SHP77 treated with DMSO at 0.1 percent for 48 hours (cell line): ENCODE data around the gene FLRT1.

ENCODE experiments used
- DNase-seq: peaks from one replicate; lab custom pipeline; 2025; lab: John Stamatoyannopoulos, UW

FLRT1 gene

GRCh38 chr11:64065712-64066111 is 30.0 kb downstream of the FLRT1 start:
- no peak for DNase-seq

GRCh38 chr11:64067230-64067993 is 31.7 kb downstream of the FLRT1 start:
- DNase-seq: no peak

GRCh38 chr11:64068705-64069400 is 33.1 kb downstream of the FLRT1 start:
- DNase-seq: no peak

DNA sequence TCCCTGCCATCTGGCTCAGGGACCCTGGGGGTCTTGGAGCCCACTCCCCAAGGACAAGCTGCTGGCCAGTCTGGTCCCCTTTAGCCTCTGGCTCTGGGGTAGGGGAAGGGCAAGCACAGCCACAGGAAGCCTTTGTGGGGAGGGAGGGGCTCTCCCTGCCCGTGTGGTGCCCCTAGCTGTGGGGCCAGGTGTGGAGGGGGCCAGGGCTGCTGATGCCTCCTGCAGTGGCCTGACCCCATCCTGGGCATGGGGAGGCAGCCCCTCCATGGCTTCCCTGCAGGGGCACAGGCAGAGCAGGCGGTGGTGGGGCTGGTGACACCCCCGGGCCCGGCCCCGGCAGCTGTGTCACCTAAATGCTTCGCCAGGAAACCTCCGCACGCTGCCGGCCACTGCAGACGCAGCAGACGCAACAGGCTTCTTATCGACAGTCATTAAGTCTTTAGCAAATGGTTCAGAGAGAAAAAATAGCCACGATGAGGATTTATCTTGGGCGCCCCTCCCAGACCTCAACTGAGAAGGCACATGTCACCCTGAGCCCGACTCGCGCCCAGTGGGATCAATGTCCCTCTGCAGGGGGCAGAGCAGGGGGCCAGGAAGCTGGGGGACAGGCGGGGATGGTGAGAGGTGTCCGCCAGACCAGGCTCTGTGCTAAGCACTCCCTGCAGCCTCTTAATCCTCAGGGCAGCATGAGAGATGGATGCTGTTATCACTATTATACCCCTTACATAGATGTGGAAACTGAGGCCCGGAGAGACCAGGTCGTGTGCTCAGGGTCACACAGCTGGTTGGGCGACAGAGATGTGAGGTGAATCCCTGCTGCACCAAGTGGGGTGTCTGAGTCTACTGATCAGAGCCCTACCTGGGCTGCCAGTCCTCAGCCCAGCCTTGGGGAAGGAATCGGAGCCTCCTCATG is 33.9 kb downstream of the FLRT1 start:
- no peak for DNase-seq

DNA sequence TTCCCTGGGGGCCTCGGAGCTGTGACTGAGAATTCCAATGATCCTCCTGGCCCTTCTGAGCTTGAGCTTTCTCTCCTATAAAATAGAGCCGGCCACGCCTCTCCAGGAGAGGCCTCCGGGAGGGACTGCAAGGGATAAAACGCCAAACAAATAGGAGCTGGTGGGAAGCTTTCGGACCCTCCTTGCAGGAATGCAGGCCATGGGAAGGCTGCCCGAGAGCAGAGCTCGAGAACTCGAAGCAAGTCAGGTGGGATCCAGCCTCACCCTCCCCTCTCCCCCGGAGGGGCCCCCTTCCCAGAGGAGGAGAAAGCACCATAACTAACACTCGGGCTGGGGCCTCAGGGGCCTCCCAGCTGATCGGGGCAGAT is 34.6 kb downstream of the FLRT1 start:
- DNase-seq: no peak

- no peak for DNase-seq
Observed at GRCh38 chr11:64071849-64072248, 36.1 kb downstream of the FLRT1 start.

DNA sequence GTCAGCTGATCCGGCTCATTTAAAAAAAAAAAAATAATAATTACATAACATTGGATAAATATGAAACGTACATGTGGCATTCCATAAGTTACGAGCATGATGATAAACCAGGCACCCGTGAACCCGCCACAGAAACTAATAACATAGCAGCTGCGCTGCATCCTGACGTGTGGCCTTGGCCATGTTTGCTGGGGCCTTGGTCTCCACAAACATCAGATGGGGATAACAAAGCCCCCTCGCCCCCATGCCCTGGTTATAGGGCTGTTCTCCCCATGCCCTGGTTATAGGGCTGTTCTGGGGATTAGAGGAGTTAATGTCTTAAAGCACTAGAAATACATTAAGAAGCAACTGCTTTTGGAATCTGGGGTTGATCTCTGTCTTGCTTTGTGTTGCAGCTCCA is 36.7 kb downstream of the FLRT1 start:
- DNase-seq: no peak

- DNase-seq: no peak
Observed at GRCh38 chr11:64072871-64073270, 37.1 kb downstream of the FLRT1 start.

GRCh38 chr11:64073542-64073941 is 37.8 kb downstream of the FLRT1 start:
- DNase-seq: no peak

GRCh38 chr11:64074239-64074638 is 38.5 kb downstream of the FLRT1 start:
- DNase-seq: no peak

DNA sequence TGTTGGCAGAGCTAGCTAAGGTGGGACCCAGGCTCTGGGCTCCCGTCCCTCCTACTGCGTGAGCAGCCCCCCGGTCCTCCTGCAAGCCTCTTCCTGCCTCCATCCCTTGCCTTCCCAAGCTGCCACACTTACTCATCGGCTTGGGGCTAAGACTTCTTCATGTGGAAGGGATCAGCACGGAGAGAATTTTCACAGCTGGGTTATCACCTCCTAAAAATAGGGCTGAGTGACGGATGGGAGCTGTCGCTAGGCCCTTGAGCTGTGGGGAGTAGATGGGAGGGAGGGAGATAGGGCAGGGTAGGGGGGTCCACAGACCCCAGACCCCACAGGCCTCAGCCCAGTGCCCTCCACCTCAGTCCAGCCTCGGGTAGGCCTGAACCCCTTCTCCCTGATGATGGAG is 41.0 kb downstream of the FLRT1 start:
- no peak for DNase-seq

DNA sequence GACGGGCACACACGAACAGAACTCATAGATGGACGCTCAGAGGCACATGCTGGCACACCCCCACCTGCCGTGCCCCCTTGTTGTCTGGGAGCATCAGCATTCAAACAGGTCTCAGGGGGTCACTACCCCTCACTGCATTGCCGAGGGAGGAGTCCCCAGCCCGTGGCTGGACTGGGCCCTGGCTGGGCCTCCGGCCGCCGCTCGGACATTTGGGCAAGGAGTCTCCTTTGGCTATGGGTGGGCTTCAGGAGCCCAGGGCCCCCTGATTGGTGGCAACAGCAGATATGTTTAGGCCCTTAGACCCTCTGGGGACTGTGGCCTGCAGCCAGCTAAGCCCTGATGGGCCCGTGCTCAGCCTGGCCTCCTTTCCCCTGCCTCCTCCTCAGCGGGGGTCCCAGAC is 41.9 kb downstream of the FLRT1 start:
- DNase-seq: no peak

GRCh38 chr11:64078284-64078683 is 42.6 kb downstream of the FLRT1 start:
- DNase-seq: peak; percentile 25

GRCh38 chr11:64078905-64079304 is 43.2 kb downstream of the FLRT1 start:
- no peak for DNase-seq

GRCh38 chr11:64080390-64080789 is 44.7 kb downstream of the FLRT1 start:
- no peak for DNase-seq

GRCh38 chr11:64081745-64082442 is 46.2 kb downstream of the FLRT1 start:
- DNase-seq: peak; percentile 89

DNA sequence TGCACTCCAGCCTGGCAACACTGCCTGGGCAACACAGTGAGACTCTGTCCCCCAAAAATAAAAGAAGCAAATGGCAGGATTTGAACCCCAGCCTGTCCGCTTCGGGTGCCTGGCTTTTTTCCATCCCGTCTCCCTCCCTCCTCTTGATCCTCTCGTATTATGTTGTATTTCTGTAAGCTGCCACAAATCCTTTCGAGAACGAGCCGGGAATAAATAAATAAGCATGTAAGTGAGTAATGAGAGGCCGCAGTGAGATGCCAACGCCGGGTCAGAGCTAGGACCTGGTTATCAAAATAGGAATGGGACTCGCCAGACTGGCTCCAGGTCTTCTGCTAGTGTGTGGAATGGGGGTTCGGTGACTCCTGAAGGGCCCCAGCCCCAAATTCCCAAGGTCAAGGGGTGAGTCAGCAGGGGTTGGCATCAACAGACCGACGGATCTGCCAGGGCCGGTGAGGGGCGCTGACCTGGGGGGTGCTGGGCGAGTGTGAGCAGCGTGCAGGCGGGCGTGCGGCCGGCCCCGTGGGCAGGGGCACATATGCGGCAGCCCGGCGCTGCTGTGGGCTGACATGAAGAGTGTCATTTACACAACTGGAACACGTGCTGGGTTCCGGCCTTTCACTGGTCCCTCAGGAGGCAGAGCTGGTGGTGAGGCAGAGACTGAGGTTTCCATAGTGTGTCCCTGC is 47.8 kb downstream of the FLRT1 start:
- DNase-seq: no peak

GRCh38 chr11:64084146-64084950 is 48.6 kb downstream of the FLRT1 start:
- DNase-seq: no peak

GRCh38 chr11:64084951-64085710 is 49.4 kb downstream of the FLRT1 start:
- DNase-seq: no peak
